Memory B cell (primary cell): ENCODE data around the gene KRT6A.
"Not testable (repeated sequence)": the region's sequence is repeated elsewhere in the genome, so short reads cannot be mapped to it uniquely, and the experiment has no call there.

Source experiments
- ATAC-seq: fragments of 150-1000 bp; cut with Tn5 transposase; 2 replicates; pipeline ENCODE4 v1.10.0; 2021; ENCODE audit warnings: low read depth, mild to moderate bottlenecking, moderate library complexity
- DNase-seq, 2 donors: peaks; one replicate each; pipeline ENCODE4 v3.0.0; 2022; ENCODE audit warnings: low spot score in 2 of 2
- H3K27ac Mint-ChIP-seq: one replicate; pipeline ENCODE4 v1.8.0; 2022; ENCODE audit warnings: mild to moderate bottlenecking, moderate library complexity, mixed read lengths
- H3K27me3 Mint-ChIP-seq: one replicate; pipeline ENCODE4 v1.8.0; 2022; ENCODE audit warnings: mixed read lengths
- H3K36me3 Mint-ChIP-seq: one replicate; pipeline ENCODE4 v1.8.0; 2022; ENCODE audit warnings: mild to moderate bottlenecking, mixed read lengths
- H3K4me1 Mint-ChIP-seq: one replicate; pipeline ENCODE4 v1.8.0; 2022; ENCODE audit warnings: mixed read lengths
- H3K4me3 Mint-ChIP-seq: one replicate; pipeline ENCODE4 v1.8.0; 2022; ENCODE audit warnings: mild to moderate bottlenecking, moderate library complexity, mixed read lengths
- H3K9me3 Mint-ChIP-seq: one replicate; pipeline ENCODE4 v1.8.0; 2022; ENCODE audit warnings: mixed read lengths

Gene KRT6A

GRCh38 chr12:52447196-52447595 lies 45.9 kb downstream of the KRT6A start:
- not testable (repeated sequence) for H3K4me1 Mint-ChIP-seq, H3K36me3 Mint-ChIP-seq, H3K9me3 Mint-ChIP-seq, H3K4me3 Mint-ChIP-seq, H3K27ac Mint-ChIP-seq, ATAC-seq, DNase-seq
- H3K27me3 Mint-ChIP-seq: peaks cover 17% of the 10 kb centered on the region

- H3K27me3 Mint-ChIP-seq: peaks cover 16% of the 10 kb centered on the region
- no peak overlapping the region for H3K4me3 Mint-ChIP-seq
- H3K36me3 Mint-ChIP-seq: no peaks in the 10 kb centered on the region
- no peak for DNase-seq
- no peaks in the 10 kb centered on the region for H3K9me3 Mint-ChIP-seq
- H3K4me1 Mint-ChIP-seq: peaks cover 6% of the 10 kb centered on the region
- no peak overlapping the region for H3K27ac Mint-ChIP-seq
- ATAC-seq: no peak
Measured at GRCh38 chr12:52446367-52447045, 46.6 kb downstream of the KRT6A start.

- Mint-ChIP-seq H3K36me3 (no peaks in the 10 kb centered on the region), H3K27me3 (peaks cover 16% of the 10 kb centered on the region), H3K27ac (no peak overlapping the region), H3K4me1 (peaks cover 6% of the 10 kb centered on the region), H3K9me3 (no peaks in the 10 kb centered on the region), H3K4me3 (no peak overlapping the region)
- no peak for ATAC-seq
- DNase-seq: no peak
Measured at GRCh38 chr12:52445876-52446275, 47.2 kb downstream of the KRT6A start.

GRCh38 chr12:52444647-52445595 lies 48.1 kb downstream of the KRT6A start:
- H3K9me3 Mint-ChIP-seq: no peaks in the 10 kb centered on the region
- DNase-seq (no peak), ATAC-seq (no peak)
- no peak overlapping the region for H3K4me3 Mint-ChIP-seq
- H3K27me3 Mint-ChIP-seq: peaks cover 14% of the 10 kb centered on the region
- H3K4me1 Mint-ChIP-seq: peaks cover 6% of the 10 kb centered on the region
- H3K27ac Mint-ChIP-seq: no peak overlapping the region
- H3K36me3 Mint-ChIP-seq: no peaks in the 10 kb centered on the region

DNA sequence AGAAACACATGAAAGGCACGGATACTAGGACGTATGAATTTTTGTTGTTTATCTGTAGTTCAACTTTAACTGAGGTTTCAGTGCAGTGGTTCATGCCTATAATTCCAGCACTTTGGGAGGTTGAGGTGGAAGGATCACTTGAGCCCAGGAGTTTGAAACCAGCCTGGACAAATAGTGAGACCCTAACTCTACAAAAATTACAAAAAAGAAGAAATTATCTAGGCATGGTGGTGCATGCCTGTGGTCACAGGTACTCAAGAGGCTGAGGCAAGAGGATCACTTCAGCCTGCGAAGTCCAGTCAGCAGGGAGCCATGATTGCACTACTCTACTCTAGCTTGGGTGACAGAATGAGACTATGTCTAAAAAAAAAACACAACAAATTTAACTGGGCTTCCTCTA lies 49.1 kb downstream of the KRT6A start:
- H3K4me3 Mint-ChIP-seq: no peak overlapping the region
- ATAC-seq (no peak), DNase-seq (no peak)
- H3K27ac Mint-ChIP-seq: no peak overlapping the region
- H3K4me1 Mint-ChIP-seq: peaks cover 6% of the 10 kb centered on the region
- H3K36me3 Mint-ChIP-seq: no peaks in the 10 kb centered on the region
- H3K9me3 Mint-ChIP-seq: no peaks in the 10 kb centered on the region
- H3K27me3 Mint-ChIP-seq: peaks cover 14% of the 10 kb centered on the region

GRCh38 chr12:52442600-52443061 lies 50.4 kb downstream of the KRT6A start:
- H3K27me3 Mint-ChIP-seq: peaks cover 14% of the 10 kb centered on the region
- DNase-seq (no peak), ATAC-seq (no peak)
- H3K4me1 Mint-ChIP-seq: no peaks in the 10 kb centered on the region
- no peak overlapping the region for H3K27ac Mint-ChIP-seq
- no peak overlapping the region for H3K4me3 Mint-ChIP-seq
- no peaks in the 10 kb centered on the region for H3K36me3 Mint-ChIP-seq
- H3K9me3 Mint-ChIP-seq: no peaks in the 10 kb centered on the region

DNA sequence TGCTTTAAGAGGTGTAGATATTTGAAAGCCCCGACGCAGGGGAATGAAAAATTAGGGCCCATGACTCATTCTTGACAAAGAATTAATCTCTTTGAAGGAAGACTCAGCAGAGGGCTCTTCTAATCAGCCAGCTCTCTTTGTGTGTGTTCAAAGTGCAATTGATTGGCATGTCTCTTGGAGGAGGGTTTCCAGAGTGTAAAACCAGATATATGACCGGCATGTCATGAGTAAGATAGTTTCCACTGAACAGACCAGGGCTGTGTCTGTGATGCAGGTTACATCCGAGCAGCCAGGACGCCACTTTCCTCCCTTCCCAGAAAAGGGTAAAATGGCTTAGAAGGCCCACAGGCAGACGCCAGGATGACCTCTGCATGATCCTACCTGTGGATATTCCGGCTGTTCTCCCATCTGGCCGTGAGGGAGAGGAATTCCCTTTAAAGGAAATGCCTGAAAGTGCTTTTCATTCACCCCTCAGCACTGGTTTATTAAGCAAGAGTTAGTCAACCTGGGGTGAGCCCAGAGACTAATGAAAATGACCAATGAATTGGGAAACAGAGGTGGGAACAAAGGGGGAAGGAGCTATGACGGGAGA lies 51.6 kb downstream of the KRT6A start:
- H3K4me3 Mint-ChIP-seq: no peak overlapping the region
- no peaks in the 10 kb centered on the region for H3K4me1 Mint-ChIP-seq
- H3K9me3 Mint-ChIP-seq: no peaks in the 10 kb centered on the region
- no peaks in the 10 kb centered on the region for H3K36me3 Mint-ChIP-seq
- DNase-seq (no peak), ATAC-seq (no peak)
- no peak overlapping the region for H3K27ac Mint-ChIP-seq
- peaks cover 16% of the 10 kb centered on the region for H3K27me3 Mint-ChIP-seq

DNA sequence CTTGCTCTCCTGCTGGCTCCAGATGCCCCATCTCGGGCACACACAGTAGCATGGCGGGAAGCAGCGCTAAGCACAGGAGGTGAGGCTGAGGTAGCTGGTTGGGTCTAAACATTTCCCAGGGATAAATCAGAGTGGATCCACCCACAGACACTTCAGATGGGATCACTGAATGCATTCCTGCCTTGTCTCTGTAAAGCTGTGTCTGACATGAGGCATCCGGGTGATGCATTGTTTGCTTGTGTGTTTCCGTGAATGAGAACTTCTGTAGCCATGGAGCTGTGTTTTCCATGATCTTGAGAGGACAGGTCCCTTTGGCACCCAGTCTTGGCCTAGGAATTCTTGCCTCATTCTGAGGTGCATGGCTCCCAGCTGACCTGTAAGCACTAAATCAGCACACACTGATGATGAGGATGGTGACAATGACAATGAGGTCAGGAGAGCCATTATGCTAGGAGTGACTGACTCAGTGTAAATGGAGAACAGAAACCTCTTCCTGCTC lies 52.2 kb downstream of the KRT6A start:
- DNase-seq (no peak), ATAC-seq (no peak)
- H3K4me1 Mint-ChIP-seq: no peaks in the 10 kb centered on the region
- H3K36me3 Mint-ChIP-seq: no peaks in the 10 kb centered on the region
- no peak overlapping the region for H3K27ac Mint-ChIP-seq
- no peaks in the 10 kb centered on the region for H3K9me3 Mint-ChIP-seq
- no peak overlapping the region for H3K4me3 Mint-ChIP-seq
- peaks cover 17% of the 10 kb centered on the region for H3K27me3 Mint-ChIP-seq

- Mint-ChIP-seq H3K27me3 (peaks cover 18% of the 10 kb centered on the region), H3K4me1 (no peaks in the 10 kb centered on the region), H3K36me3 (no peaks in the 10 kb centered on the region), H3K9me3 (no peaks in the 10 kb centered on the region), H3K4me3 (no peak overlapping the region), H3K27ac (no peak overlapping the region)
- no peak for DNase-seq
- ATAC-seq: no peak
Measured at GRCh38 chr12:52439845-52440244, 53.2 kb downstream of the KRT6A start.

DNA sequence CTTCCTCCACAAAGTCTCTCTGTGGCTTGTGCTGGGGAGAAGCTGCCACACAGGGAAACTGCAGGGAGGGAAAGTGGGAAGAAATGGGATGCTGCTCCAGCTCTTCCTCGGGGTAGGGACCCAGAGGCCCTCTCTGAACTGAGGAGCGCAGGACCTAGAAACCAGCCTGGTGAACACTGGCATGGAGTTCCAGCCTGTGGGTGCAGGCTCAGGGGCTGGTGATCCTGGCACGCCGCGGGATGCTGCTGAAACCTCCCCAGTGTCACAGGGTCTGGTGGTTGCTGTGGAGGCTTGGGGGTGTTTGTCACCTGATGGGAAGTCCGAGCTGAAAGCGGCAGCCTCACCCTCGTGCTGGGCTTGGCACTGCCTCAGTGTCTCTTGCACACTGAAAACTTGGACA lies 53.6 kb downstream of the KRT6A start:
- H3K9me3 Mint-ChIP-seq: no peaks in the 10 kb centered on the region
- peaks cover 18% of the 10 kb centered on the region for H3K27me3 Mint-ChIP-seq

GRCh38 chr12:52438305-52439301 lies 54.5 kb downstream of the KRT6A start:
- Mint-ChIP-seq H3K27ac (no peak overlapping the region), H3K9me3 (no peaks in the 10 kb centered on the region)
- ATAC-seq: no peak

More for the DNA sequence above, 53.6 kb downstream of the KRT6A start:
- Mint-ChIP-seq H3K27ac (no peak overlapping the region), H3K4me3 (no peak overlapping the region), H3K36me3 (no peaks in the 10 kb centered on the region), H3K4me1 (no peaks in the 10 kb centered on the region)
- ATAC-seq (no peak), DNase-seq (no peak)

DNA sequence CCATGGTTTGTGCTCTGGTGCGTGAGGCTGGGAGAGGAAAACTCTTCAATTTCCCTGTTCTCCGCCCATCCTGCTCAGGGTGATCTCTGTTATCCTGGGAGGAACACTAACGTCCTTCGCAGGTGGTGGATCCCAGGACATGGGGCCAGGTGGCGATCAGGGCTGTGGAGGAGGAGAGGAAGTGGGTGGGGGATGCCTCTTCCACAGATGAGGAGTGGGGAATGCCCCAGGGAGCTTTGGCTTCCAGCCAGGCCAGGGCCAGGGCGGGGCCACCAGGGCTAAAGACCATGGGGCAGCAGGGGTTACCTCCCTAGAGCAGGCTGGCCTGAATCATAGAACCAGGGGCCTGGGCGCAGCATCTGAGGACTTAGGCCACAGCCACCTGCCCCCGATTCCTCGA lies 55.5 kb downstream of the KRT6A start:
- Mint-ChIP-seq H3K4me1 (no peaks in the 10 kb centered on the region), H3K27me3 (peaks cover 12% of the 10 kb centered on the region)

More at GRCh38 chr12:52438305-52439301, 54.5 kb downstream of the KRT6A start:
- no peak overlapping the region for H3K4me3 Mint-ChIP-seq
- peaks cover 18% of the 10 kb centered on the region for H3K27me3 Mint-ChIP-seq
- DNase-seq: no peak
- no peaks in the 10 kb centered on the region for H3K4me1 Mint-ChIP-seq
- no peaks in the 10 kb centered on the region for H3K36me3 Mint-ChIP-seq

More for the DNA sequence above, 55.5 kb downstream of the KRT6A start:
- Mint-ChIP-seq H3K4me3 (no peak overlapping the region), H3K9me3 (no peaks in the 10 kb centered on the region), H3K27ac (no peak overlapping the region), H3K36me3 (no peaks in the 10 kb centered on the region)
- DNase-seq (no peak), ATAC-seq (no peak)
